Osteocyte (in vitro differentiated cells): Measurements from ENCODE around the gene MB21D2. TPM values are rescaled to one million over a fixed set of nuclear protein-coding genes. Genes with fewer than 3 reads are reported as not detected.

Source experiments
- DNase-seq: peaks from one replicate; pipeline ENCODE4 v3.0.0; 2021; ENCODE audit warnings: mixed read lengths; ENCODE audit not compliant: unreplicated experiment; ENCODE audit errors: extremely low spot score
- H3K27ac Mint-ChIP-seq: one replicate; pipeline ENCODE4 v1.8.0; 2021; ENCODE audit warnings: mild to moderate bottlenecking, mixed read lengths; ENCODE audit not compliant: unreplicated experiment
- H3K27me3 Mint-ChIP-seq: one replicate; pipeline ENCODE4 v1.8.0; 2021; ENCODE audit warnings: mixed read lengths; ENCODE audit not compliant: unreplicated experiment
- H3K36me3 Mint-ChIP-seq: one replicate; pipeline ENCODE4 v1.8.0; 2021; ENCODE audit warnings: mixed read lengths; ENCODE audit not compliant: unreplicated experiment
- H3K4me1 Mint-ChIP-seq: one replicate; pipeline ENCODE4 v1.8.0; 2021; ENCODE audit warnings: mixed read lengths; ENCODE audit not compliant: unreplicated experiment
- H3K4me3 Mint-ChIP-seq: one replicate; pipeline ENCODE4 v1.8.0; 2021; ENCODE audit warnings: mild to moderate bottlenecking, moderate library complexity, mixed read lengths; ENCODE audit not compliant: unreplicated experiment
- H3K9me3 Mint-ChIP-seq: one replicate; pipeline ENCODE4 v1.8.0; 2021; ENCODE audit warnings: mixed read lengths; ENCODE audit not compliant: unreplicated experiment
- CTCF ChIP-seq: fragments of 200-600 bp; sonication (generic); IDR thresholded peaks from 2 replicates; pipeline ENCODE4 v1.5.0; 2021; ENCODE audit warnings: antibody characterized with exemption, mild to moderate bottlenecking, moderate library complexity
- total RNA-seq: library from RNA; stranded (reverse); gene quantifications from 2 replicates; pipeline ENCODE4 v1.2.1, GENCODE V29; 2021

MB21D2 gene
- total RNA-seq, 1 donor from 2014 or later: 5.5 TPM

GRCh38 chr3:192831111-192831644 lies 86.5 kb downstream of the MB21D2 start:
- DNase-seq: no peak
- no peaks in the 10 kb centered on the region for H3K27me3 Mint-ChIP-seq
- TF ChIP-seq CTCF: no peak
- H3K9me3 Mint-ChIP-seq: no peaks in the 10 kb centered on the region
- no peaks in the 10 kb centered on the region for H3K36me3 Mint-ChIP-seq
- no peak overlapping the region for H3K4me3 Mint-ChIP-seq
- peak overlapping the region; percentile 78 for H3K27ac Mint-ChIP-seq
- peaks cover 53% of the 10 kb centered on the region for H3K4me1 Mint-ChIP-seq

GRCh38 chr3:192830291-192831110 lies 87.2 kb downstream of the MB21D2 start:
- H3K4me3 Mint-ChIP-seq: no peak overlapping the region
- H3K36me3 Mint-ChIP-seq: no peaks in the 10 kb centered on the region
- no peaks in the 10 kb centered on the region for H3K27me3 Mint-ChIP-seq
- peak overlapping the region; percentile 78 for H3K27ac Mint-ChIP-seq
- H3K9me3 Mint-ChIP-seq: no peaks in the 10 kb centered on the region
- DNase-seq: no peak
- no peak for TF ChIP-seq CTCF
- peaks cover 51% of the 10 kb centered on the region for H3K4me1 Mint-ChIP-seq

- Mint-ChIP-seq H3K27ac (no peak overlapping the region), H3K27me3 (no peaks in the 10 kb centered on the region), H3K4me1 (peaks cover 40% of the 10 kb centered on the region), H3K9me3 (no peaks in the 10 kb centered on the region), H3K4me3 (no peak overlapping the region), H3K36me3 (no peaks in the 10 kb centered on the region)
- no peak for DNase-seq
- no peak for TF ChIP-seq CTCF
These were observed 89.6 kb downstream of the MB21D2 start for GRCh38 chr3:192827863-192828594.

- Mint-ChIP-seq H3K27me3 (no peaks in the 10 kb centered on the region), H3K4me1 (peaks cover 32% of the 10 kb centered on the region), H3K36me3 (no peaks in the 10 kb centered on the region), H3K4me3 (no peak overlapping the region), H3K9me3 (no peaks in the 10 kb centered on the region), H3K27ac (no peak overlapping the region)
- no peak for DNase-seq
- TF ChIP-seq CTCF: no peak
These were observed 90.4 kb downstream of the MB21D2 start for GRCh38 chr3:192827208-192827607.
